Neutrophil (primary cell): ENCODE measurements around the gene OTUD5.

ENCODE experiments used
- H3K27ac ChIP-seq: fragments of 200-600 bp; sonication (generic); 2 replicates; pipeline ENCODE4 v1.5.1; 2016; ENCODE audit warnings: mild to moderate bottlenecking, moderate library complexity
- H3K27me3 ChIP-seq: fragments of 200-600 bp; sonication (generic); 2 replicates; pipeline ENCODE4 v1.6.0; 2016; ENCODE audit warnings: mild to moderate bottlenecking
- H3K36me3 ChIP-seq: fragments of 200-600 bp; sonication (generic); 2 replicates; pipeline ENCODE4 v1.5.1; 2017
- H3K4me1 ChIP-seq, 2 experiments: fragments of 200-600 bp in 1 of 2; sonication (generic) in 1 of 2; 1 replicate in 1 of 2; 2 replicates in 1 of 2; pipeline versions ENCODE4 v1.5.1 to v1.6.1; 2013 to 2016; ENCODE audit warnings: low read depth in 1 of 2, low read length in 1 of 2, mild to moderate bottlenecking in 1 of 2, moderate library complexity in 1 of 2; ENCODE audit not compliant: control insufficient read depth in 1 of 2, insufficient read depth in 1 of 2
- H3K4me3 ChIP-seq, 2 experiments: fragments of 200-600 bp in 1 of 2; sonication (generic) in 1 of 2; 1 replicate in 1 of 2; 2 replicates in 1 of 2; pipeline ENCODE4 v1.5.1; 2013 to 2016; ENCODE audit warnings: low read depth in 1 of 2, low read length in 1 of 2, mild to moderate bottlenecking in 1 of 2, moderate library complexity in 1 of 2
- H3K9me3 ChIP-seq: fragments of 200-600 bp; sonication (generic); 2 replicates; pipeline ENCODE4 v1.5.1; 2016
- TF ChIP-seq, protein P1 (sequence below): fragments of 200-600 bp; sonication (generic); IDR thresholded peaks from 2 replicates; pipeline ENCODE4 v1.5.1; 2016; ENCODE audit warnings: antibody characterized with exemption

Gene OTUD5

DNA sequence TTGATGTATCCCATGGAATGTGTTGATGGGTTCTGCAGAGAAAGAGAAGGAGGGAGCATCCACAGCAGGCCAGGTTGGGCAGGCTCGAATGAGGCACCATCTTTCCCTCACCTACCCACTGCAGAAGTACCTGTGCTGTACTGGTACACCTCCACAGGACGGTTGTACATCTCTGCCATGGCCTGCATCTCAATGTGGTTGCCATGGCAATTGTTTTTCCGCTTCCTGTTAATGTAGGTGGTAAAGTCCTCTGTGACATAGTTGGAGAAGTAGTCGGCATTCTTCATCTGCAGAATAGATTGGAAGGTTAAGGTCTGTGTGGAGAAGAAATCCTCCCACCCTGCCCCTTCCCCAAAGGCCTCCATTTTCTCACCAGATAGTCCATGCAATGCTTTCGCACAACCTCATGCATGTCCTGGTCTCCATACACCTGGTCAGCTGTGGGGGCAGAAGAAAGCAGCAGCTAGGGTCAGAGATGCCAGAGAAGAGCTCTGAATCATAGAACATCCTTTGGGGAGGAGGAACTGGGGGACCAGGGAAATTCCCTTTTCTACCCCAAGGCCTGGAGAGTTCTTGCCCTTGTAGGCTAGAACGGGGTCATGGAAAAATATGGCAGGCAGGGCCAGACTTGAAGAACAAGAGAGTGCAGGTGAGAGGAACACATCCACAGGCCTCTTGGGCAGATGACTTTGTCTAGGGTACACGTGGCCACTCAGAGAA, 22.7 kb downstream of the OTUD5 start:
- H3K4me3 ChIP-seq = no peak overlapping the region
- no peaks in the 10 kb centered on the region for H3K9me3 ChIP-seq
- peaks cover 44 to 52% of the 10 kb centered on the region in 2 experiments for H3K4me1 ChIP-seq
- TF ChIP-seq, protein P1, sequence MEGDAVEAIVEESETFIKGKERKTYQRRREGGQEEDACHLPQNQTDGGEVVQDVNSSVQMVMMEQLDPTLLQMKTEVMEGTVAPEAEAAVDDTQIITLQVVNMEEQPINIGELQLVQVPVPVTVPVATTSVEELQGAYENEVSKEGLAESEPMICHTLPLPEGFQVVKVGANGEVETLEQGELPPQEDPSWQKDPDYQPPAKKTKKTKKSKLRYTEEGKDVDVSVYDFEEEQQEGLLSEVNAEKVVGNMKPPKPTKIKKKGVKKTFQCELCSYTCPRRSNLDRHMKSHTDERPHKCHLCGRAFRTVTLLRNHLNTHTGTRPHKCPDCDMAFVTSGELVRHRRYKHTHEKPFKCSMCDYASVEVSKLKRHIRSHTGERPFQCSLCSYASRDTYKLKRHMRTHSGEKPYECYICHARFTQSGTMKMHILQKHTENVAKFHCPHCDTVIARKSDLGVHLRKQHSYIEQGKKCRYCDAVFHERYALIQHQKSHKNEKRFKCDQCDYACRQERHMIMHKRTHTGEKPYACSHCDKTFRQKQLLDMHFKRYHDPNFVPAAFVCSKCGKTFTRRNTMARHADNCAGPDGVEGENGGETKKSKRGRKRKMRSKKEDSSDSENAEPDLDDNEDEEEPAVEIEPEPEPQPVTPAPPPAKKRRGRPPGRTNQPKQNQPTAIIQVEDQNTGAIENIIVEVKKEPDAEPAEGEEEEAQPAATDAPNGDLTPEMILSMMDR = no peak
- peaks cover 15% of the 10 kb centered on the region for H3K36me3 ChIP-seq
- no peaks in the 10 kb centered on the region for H3K27me3 ChIP-seq
- peak overlapping the region; percentile 99 for H3K27ac ChIP-seq

GRCh38 chrX:48933757-48934156, 23.6 kb downstream of the OTUD5 start:
- TF ChIP-seq, protein P1 = no peak
- peaks cover 34 to 42% of the 10 kb centered on the region in 2 experiments for H3K4me1 ChIP-seq
- H3K4me3 ChIP-seq = no peak overlapping the region
- peak overlapping the region; percentile 99 for H3K27ac ChIP-seq
- H3K9me3 ChIP-seq = no peaks in the 10 kb centered on the region
- no peaks in the 10 kb centered on the region for H3K27me3 ChIP-seq
- peaks cover 15% of the 10 kb centered on the region for H3K36me3 ChIP-seq

DNA sequence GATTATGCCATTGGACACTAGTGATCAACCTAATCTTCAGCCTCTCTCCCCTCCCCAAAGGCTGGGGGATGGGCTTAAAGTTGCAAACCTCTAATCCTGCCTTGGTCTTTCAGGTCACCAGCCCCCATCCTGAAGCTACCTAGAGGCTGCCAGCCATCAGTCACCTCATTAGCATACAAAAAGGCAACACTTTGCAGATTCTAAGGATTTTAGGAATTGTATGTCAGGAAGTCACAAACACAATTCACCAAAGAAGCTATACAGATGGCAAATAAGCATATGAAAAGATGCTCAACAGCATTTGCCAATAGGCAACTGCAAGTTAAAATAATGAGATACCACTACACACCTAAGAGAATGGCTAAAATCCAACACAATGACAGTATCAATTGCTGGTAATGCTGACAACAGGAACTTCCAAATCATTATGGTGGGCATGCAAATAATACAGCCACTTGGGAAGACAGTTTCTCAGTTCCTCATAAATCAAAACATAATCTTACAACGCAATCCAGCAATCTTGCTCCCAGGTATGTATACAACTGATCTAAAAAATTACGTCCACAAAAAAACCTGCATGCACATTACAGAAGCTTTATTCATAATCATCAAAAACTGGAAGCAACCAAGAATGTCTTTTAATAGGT, 29.5 kb downstream of the OTUD5 start:
- Histone ChIP-seq H3K36me3 (peaks cover 36% of the 10 kb centered on the region), H3K4me1 (no peaks in the 10 kb centered on the region), H3K27ac (no peak overlapping the region), H3K4me3 (no peak overlapping the region), H3K27me3 (no peaks in the 10 kb centered on the region), H3K9me3 (no peaks in the 10 kb centered on the region)
- TF ChIP-seq, protein P1 = no peak

- no peak overlapping the region for H3K4me3 ChIP-seq
- no peaks in the 10 kb centered on the region for H3K9me3 ChIP-seq
- H3K27ac ChIP-seq = peak overlapping the region; percentile 10
- H3K27me3 ChIP-seq = no peaks in the 10 kb centered on the region
- H3K4me1 ChIP-seq = no peaks in the 10 kb centered on the region
- TF ChIP-seq, protein P1 = no peak
- H3K36me3 ChIP-seq = peaks cover 43% of the 10 kb centered on the region
These were observed 30.3 kb downstream of the OTUD5 start for GRCh38 chrX:48927123-48927522.

DNA sequence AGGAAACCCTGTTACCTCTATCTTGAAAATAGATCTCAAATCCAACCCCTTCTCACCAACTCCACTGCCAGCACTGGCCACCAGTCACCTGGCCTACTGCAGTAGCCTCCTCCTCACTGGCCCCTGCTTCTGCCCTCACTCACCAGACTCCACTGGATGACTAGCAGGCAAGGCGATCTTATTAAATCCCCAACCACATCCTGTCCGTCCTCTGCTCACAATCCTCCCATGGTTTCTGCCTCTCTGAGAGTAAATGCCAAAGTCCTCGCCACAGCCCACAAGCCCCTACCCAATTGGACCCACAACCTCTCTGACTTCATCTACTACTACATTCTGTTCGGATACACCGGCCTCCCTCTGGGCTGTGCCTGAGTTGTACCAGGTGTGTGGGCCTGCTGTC, 33.1 kb downstream of the OTUD5 start:
- Histone ChIP-seq H3K36me3 (peaks cover 48% of the 10 kb centered on the region), H3K9me3 (no peaks in the 10 kb centered on the region), H3K4me3 (no peak overlapping the region), H3K27me3 (no peaks in the 10 kb centered on the region), H3K4me1 (peaks cover 8 to 19% of the 10 kb centered on the region in 2 experiments), H3K27ac (no peak overlapping the region)
- TF ChIP-seq, protein P1 = no peak
